ENCODE results near the gene RELA. TPM values are rescaled to one million over a fixed set of nuclear protein-coding genes. Genes with fewer than 3 reads are reported as not detected.
"Not testable (repeated sequence)": the region's sequence is repeated elsewhere in the genome, so short reads cannot be mapped to it uniquely, and the experiment has no call there.

The RELA gene
- total RNA-seq, 2 experiments from 2014 or later, result 379 to 382 TPM

- Histone ChIP-seq H3K27ac (ENCODE audit: low read depth in 1 of 2, low read length in 2 of 2) (no peak overlapping the region), H3K27me3 (ENCODE audit: control insufficient read depth in 1 of 2, insufficient read depth in 2 of 2, low read length in 2 of 2) (no peaks in the 10 kb centered on the region), H3K36me3 (ENCODE audit: insufficient read depth, low read length) (peaks cover 30% of the 10 kb centered on the region), H3K4me3 (ENCODE audit: low read length) (no peak overlapping the region), H3K4me1 (ENCODE audit: insufficient read depth, low read length) (peaks cover 35% of the 10 kb centered on the region), H3K9me3 (ENCODE audit: control insufficient read depth in 1 of 2, insufficient read depth in 1 of 2, low read length in 2 of 2) (no peaks in the 10 kb centered on the region)
- Mint-ChIP-seq H3K9me3 (no peaks in the 10 kb centered on the region), H3K36me3 (ENCODE audit: low read depth) (peaks cover 33% of the 10 kb centered on the region), H3K27ac (no peak overlapping the region), H3K4me1 (ENCODE audit: low read depth) (peaks cover 23% of the 10 kb centered on the region), H3K4me3 (peak overlapping the region; percentile 38), H3K27me3 (no peaks in the 10 kb centered on the region)
- intact Hi-C loops (cut with DNase I, micrococcal nuclease), result loop anchor here (2.0 to 10.0 kb wide), 8 partner anchors 48 to 554 kb away; partner anchors contain the start of genes FIBP (in 1 of the 2), GAL3ST3 (in 1 of the 2), PCNX3 (in 1 of the 2) and RAB1B (in 1 of the 2)
- CTCF ChIA-PET, result interaction anchor here (2.3 to 2.6 kb wide), 3 partner anchors 10 to 108 kb away, joined by 10 to 33 read pairs (median 29); partner anchors contain the start of gene RNASEH2C
- ATAC-seq (ENCODE audit: poor library complexity) (no peak), DNase-seq (no peak)
- POLR2A ChIA-PET, result interaction anchor here (2.3 to 2.7 kb wide), 4 partner anchors 12 to 180 kb away, joined by 7 to 54 read pairs (median 22); partner anchors contain the start of genes AP5B1, CCDC85B, FIBP and RNASEH2C
- TF ChIP-seq, protein P1, sequence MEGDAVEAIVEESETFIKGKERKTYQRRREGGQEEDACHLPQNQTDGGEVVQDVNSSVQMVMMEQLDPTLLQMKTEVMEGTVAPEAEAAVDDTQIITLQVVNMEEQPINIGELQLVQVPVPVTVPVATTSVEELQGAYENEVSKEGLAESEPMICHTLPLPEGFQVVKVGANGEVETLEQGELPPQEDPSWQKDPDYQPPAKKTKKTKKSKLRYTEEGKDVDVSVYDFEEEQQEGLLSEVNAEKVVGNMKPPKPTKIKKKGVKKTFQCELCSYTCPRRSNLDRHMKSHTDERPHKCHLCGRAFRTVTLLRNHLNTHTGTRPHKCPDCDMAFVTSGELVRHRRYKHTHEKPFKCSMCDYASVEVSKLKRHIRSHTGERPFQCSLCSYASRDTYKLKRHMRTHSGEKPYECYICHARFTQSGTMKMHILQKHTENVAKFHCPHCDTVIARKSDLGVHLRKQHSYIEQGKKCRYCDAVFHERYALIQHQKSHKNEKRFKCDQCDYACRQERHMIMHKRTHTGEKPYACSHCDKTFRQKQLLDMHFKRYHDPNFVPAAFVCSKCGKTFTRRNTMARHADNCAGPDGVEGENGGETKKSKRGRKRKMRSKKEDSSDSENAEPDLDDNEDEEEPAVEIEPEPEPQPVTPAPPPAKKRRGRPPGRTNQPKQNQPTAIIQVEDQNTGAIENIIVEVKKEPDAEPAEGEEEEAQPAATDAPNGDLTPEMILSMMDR (IDR thresholded peaks at IDR 0.05), result no peak
These were observed 47.7 kb upstream of the RELA start for GRCh38 chr11:65710421-65710820.

GRCh38 chr11:65709661-65710060 is 46.9 kb upstream of the RELA start:
- H3K4me3 Mint-ChIP-seq, result no peak overlapping the region

GRCh38 chr11:65708451-65708850 is 45.7 kb upstream of the RELA start:
- CTCF ChIA-PET, result no interaction called here
- H3K27ac ChIP-seq (ENCODE audit: low read depth in 1 of 2, low read length in 2 of 2), result no peak overlapping the region
- H3K27ac Mint-ChIP-seq, result no peak overlapping the region
- no peaks in the 10 kb centered on the region for H3K9me3 ChIP-seq (ENCODE audit: control insufficient read depth in 1 of 2, insufficient read depth in 1 of 2, low read length in 2 of 2)
- H3K4me3 Mint-ChIP-seq, result no peak overlapping the region
- H3K4me1 Mint-ChIP-seq (ENCODE audit: low read depth), result peaks cover 14% of the 10 kb centered on the region
- intact Hi-C loops (cut with DNase I, micrococcal nuclease), result loop anchor here in 1 of 2 experiments (5.0 kb wide), 1 partner anchor 81 kb away; no protein-coding TSS in a partner anchor
- H3K4me3 ChIP-seq (ENCODE audit: low read length), result no peak overlapping the region
- TF ChIP-seq, protein P1 (IDR thresholded peaks at IDR 0.05), result no peak
- DNase-seq, result no peak
- no peaks in the 10 kb centered on the region for H3K27me3 ChIP-seq (ENCODE audit: control insufficient read depth in 1 of 2, insufficient read depth in 2 of 2, low read length in 2 of 2)
- no peak for ATAC-seq (ENCODE audit: poor library complexity)
- POLR2A ChIA-PET, result no interaction called here
- no peaks in the 10 kb centered on the region for H3K27me3 Mint-ChIP-seq
- H3K36me3 ChIP-seq (ENCODE audit: insufficient read depth, low read length), result peaks cover 10% of the 10 kb centered on the region
- H3K36me3 Mint-ChIP-seq (ENCODE audit: low read depth), result peaks cover 14% of the 10 kb centered on the region
- H3K4me1 ChIP-seq (ENCODE audit: insufficient read depth, low read length), result peaks cover 29% of the 10 kb centered on the region
- no peaks in the 10 kb centered on the region for H3K9me3 Mint-ChIP-seq

More at GRCh38 chr11:65709661-65710060, 46.9 kb upstream of the RELA start:
- DNase-seq (no peak), ATAC-seq (ENCODE audit: poor library complexity) (no peak)
- H3K9me3 ChIP-seq (ENCODE audit: control insufficient read depth in 1 of 2, insufficient read depth in 1 of 2, low read length in 2 of 2), result no peaks in the 10 kb centered on the region
- no peaks in the 10 kb centered on the region for H3K9me3 Mint-ChIP-seq
- no peaks in the 10 kb centered on the region for H3K27me3 Mint-ChIP-seq
- peaks cover 25% of the 10 kb centered on the region for H3K36me3 Mint-ChIP-seq (ENCODE audit: low read depth)
- H3K4me1 Mint-ChIP-seq (ENCODE audit: low read depth), result peaks cover 17% of the 10 kb centered on the region
- no peaks in the 10 kb centered on the region for H3K27me3 ChIP-seq (ENCODE audit: control insufficient read depth in 1 of 2, insufficient read depth in 2 of 2, low read length in 2 of 2)
- ChIA-PET POLR2A (no interaction called here), CTCF (no interaction called here)
- peaks cover 22% of the 10 kb centered on the region for H3K36me3 ChIP-seq (ENCODE audit: insufficient read depth, low read length)
- no peak overlapping the region for H3K4me3 ChIP-seq (ENCODE audit: low read length)
- TF ChIP-seq, protein P1 (IDR thresholded peaks at IDR 0.05), result no peak
- intact Hi-C loops (cut with DNase I, micrococcal nuclease), result loop anchor here (2.0 to 10.0 kb wide), 9 partner anchors 47 to 555 kb away; partner anchors contain the start of genes FIBP (in 1 of the 2), GAL3ST3 (in 1 of the 2), PCNX3 (in 1 of the 2) and RAB1B (in 1 of the 2)
- no peak overlapping the region for H3K27ac ChIP-seq (ENCODE audit: low read depth in 1 of 2, low read length in 2 of 2)
- H3K27ac Mint-ChIP-seq, result no peak overlapping the region
- peaks cover 35% of the 10 kb centered on the region for H3K4me1 ChIP-seq (ENCODE audit: insufficient read depth, low read length)

- H3K27ac Mint-ChIP-seq; H3K9me3 Mint-ChIP-seq; H3K9me3 ChIP-seq (ENCODE audit: control insufficient read depth in 1 of 2, insufficient read depth in 1 of 2, low read length in 2 of 2); H3K4me1 Mint-ChIP-seq (ENCODE audit: low read depth); H3K27ac ChIP-seq (ENCODE audit: low read depth in 1 of 2, low read length in 2 of 2); H3K36me3 ChIP-seq (ENCODE audit: insufficient read depth, low read length); H3K27me3 ChIP-seq (ENCODE audit: control insufficient read depth in 1 of 2, insufficient read depth in 2 of 2, low read length in 2 of 2); DNase-seq; H3K36me3 Mint-ChIP-seq (ENCODE audit: low read depth); H3K27me3 Mint-ChIP-seq; ATAC-seq (ENCODE audit: poor library complexity); H3K4me3 ChIP-seq (ENCODE audit: low read length); H3K4me3 Mint-ChIP-seq; POLR2A ChIA-PET: not testable (repeated sequence)
- H3K4me1 ChIP-seq (ENCODE audit: insufficient read depth, low read length), result peaks cover 14% of the 10 kb centered on the region
- intact Hi-C loops (cut with DNase I, micrococcal nuclease), result loop anchor here in 1 of 2 experiments (5.0 kb wide), 1 partner anchor 80 kb away; no protein-coding TSS in a partner anchor
- CTCF ChIA-PET, result interaction anchor here (2.0 kb wide), 1 partner anchor 81 kb away, joined by 11 read pairs; no protein-coding TSS in a partner anchor
These were observed 44.3 kb upstream of the RELA start for GRCh38 chr11:65707002-65707401.
